DND-41 (cell line): ENCODE results near the gene GALNT1.

Experiments used
- CTCF ChIP-seq: IDR thresholded peaks from 2 replicates; pipeline ENCODE4 v1.5.1; 2012; ENCODE audit warnings: borderline replicate concordance, low read length, moderate library complexity, mild to moderate bottlenecking; ENCODE audit not compliant: poor library complexity, severe bottlenecking; ENCODE audit errors: extremely low read depth
- EZH2 ChIP-seq: IDR thresholded peaks from 3 replicates; pipeline ENCODE4 v1.6.1; 2012; ENCODE audit warnings: borderline replicate concordance, low read depth, mild to moderate bottlenecking, moderate library complexity, low read length, inconsistent platforms; ENCODE audit not compliant: severe bottlenecking

DNA sequence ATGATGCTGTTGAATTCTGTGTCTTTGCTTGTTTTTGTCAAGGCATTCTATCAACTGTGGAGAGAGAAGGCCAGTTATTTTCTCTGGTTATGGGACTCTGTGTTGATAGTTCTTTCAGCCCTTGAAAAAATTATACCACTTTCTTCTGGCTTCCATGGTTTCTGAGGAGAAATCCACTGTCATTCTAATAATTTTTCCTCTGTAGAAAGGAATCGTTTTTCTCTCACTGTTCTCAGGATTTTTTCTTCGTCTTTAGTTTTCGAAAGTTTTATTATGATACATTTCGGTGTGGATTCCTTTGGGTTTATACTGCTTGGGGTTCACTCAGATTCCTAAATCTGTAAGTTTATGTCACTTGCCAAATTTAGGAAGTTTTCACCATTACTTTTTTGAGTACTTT is 6.6 kb downstream of the GALNT1 start:
- TF ChIP-seq CTCF (no peak), EZH2 (no peak)
